NT2/D1 (cell line): ENCODE results near the gene KPNA2.

Source experiments
- YY1 ChIP-seq: IDR thresholded peaks from 2 replicates; pipeline ENCODE4 v1.6.1; 2011; ENCODE audit not compliant: insufficient read length, insufficient read depth
- ZNF274 ChIP-seq: IDR thresholded peaks from 2 replicates; pipeline ENCODE4 v1.6.1; 2011; ENCODE audit warnings: mild to moderate bottlenecking, low read depth, low read length

DNA sequence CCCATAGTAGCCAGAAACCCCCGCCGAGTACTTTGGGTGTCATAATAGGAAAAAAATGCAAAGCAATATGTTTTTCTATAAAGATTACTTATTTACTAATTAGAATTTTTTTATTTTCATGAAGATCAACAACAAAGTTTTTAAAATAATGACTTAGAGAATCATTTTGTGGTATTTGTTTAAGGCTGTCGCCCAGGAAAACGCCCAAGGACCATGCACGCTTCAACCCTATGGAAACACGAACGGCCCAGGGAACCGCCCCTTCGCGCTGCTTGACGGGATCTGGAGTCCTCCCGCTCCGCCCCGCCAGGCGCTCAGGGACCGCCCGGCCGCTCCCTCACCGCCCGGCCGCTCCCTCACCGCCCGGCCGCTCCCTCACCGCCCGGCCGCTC is 408 bp upstream of the KPNA2 start:
- TF ChIP-seq ZNF274 (no peak), YY1 (no peak)
